ENCODE results near the gene SAP25.
"Not testable (repeated sequence)": the region's sequence is repeated elsewhere in the genome, so short reads cannot be mapped to it uniquely, and the experiment has no call there.

SAP25 gene

DNA sequence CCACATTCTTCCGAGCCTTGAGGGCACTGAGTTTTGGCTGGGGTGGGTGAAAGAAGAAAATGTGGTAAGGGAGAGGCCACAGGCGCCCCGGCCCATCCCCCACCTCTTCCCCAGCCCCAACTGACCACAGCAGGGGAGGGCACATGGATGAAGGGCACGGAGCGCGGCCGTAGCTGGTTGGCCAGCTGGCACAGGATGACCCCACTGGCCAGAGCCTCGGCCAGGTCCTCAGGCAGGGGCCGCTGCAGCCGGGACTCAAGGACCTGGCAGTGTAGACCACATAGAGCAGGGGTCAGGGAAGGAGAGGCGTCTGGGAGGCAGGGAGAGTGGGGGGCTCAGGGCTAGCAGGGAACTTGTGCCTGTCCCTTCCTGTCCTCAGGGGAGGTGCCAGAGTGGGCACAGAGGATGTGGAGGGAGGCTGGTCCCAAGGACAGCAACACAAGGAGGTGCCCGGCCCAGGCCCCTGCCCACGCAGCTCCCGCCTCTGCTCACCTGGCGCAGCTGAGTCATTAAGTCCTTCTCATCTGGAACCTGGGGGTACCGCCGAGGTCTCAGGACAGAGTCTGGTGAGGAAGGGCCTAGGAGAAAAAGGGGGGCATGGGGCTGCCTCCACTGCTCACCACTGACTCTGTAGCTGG is 2.2 kb upstream of the SAP25 start:
- no peak for DNase-seq (ENCODE audit: low read depth)

DNA sequence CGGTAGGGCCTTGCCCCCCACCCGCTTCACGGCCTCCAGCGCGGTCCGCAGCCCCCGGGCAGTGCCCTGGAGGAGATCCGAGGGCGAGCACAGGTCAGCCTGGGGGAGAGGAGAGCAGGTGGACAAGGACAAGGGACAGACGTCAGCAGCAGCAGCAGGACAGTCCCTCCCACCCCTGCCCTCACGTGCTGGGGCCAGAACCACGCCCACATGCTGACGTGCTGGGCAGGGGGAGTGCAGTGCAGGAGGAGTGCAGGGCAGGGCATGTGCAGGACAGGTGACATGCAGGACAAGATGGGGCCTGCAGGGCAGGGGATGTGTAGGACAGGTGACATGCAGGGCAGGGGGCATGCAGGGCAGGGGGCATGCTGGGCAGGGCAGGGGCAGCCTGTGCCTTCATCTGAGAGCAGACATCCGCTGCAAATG is 1.5 kb upstream of the SAP25 start:
- DNase-seq (ENCODE audit: low read depth), result no peak

DNA sequence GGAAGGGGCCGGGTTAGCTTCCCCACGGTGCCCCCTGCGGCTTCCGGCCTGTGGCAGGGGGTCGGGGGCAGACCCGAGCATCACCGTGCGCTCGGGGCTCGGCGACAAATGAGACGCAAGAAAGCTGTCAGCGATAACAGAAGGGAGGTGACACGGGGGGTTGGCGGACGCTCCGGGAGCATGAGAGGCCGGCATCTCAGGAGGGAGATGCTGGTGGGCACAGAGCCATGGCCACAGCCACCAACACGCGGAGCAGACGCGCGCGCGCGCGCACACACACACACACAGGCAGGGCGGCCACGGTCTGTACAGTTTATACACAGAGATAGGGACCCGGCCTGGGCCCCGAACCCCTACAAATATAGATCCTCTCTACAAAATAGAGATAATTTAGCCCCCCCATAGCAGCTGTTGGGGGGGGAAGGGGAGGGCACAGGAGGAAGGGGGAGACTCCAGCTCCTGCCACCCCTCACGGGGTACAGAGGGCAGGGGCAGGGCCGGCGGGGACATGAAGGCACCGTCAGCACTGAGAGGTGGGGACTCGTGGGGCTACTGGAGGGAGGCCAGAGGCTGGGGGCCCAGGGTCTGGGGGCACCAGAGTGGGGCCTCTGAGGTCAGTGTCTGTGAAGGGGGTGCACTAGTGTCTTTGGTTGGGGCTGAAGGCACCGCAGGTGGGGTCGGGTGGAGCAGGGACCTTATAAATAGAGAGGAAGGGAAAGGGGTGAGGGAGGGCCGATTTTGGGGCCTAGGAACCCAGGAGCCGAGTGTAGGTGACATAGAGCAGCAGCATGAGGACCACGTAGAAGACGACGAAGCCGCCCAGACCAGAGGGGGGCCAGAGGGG is 884 bp upstream of the SAP25 start:
- DNase-seq (ENCODE audit: low read depth), result no peak

DNA sequence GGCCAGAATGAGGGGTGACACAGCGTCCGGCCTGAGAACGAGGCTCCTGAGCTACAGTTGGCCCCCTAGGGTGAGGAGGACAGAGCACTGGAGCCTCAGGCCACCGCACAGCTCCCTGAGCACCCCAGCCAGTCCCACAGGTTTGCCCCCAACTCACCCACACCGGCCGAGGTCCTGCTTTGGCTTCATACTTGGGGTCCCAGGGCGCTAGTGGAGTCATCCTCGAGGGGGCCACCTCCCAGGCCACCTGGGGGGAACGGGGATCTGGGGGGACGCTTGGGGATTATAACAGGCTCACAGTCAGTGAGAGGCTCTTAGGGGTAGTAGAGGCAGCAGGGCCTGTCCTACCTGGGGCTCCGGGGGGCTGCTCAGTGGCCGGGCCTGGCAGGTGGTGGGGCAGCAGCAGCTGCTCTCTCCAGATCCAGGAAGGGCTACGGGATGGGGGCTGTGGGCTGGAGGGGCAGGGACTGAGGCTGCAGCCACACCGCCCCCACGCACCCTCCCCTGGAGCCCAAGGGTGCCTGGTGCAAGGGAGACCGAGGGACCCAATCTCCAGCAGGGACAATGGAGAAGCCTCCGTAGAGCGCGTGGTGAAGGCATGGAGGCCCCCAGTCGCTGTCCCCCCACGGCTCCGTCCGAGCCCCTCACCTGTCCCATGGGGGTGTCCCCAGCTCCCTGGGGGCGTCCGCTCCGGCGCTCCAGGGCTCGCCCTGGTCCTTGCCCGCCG is 588 bp downstream of the SAP25 start:
- DNase-seq (ENCODE audit: low read depth), result no peak

DNA sequence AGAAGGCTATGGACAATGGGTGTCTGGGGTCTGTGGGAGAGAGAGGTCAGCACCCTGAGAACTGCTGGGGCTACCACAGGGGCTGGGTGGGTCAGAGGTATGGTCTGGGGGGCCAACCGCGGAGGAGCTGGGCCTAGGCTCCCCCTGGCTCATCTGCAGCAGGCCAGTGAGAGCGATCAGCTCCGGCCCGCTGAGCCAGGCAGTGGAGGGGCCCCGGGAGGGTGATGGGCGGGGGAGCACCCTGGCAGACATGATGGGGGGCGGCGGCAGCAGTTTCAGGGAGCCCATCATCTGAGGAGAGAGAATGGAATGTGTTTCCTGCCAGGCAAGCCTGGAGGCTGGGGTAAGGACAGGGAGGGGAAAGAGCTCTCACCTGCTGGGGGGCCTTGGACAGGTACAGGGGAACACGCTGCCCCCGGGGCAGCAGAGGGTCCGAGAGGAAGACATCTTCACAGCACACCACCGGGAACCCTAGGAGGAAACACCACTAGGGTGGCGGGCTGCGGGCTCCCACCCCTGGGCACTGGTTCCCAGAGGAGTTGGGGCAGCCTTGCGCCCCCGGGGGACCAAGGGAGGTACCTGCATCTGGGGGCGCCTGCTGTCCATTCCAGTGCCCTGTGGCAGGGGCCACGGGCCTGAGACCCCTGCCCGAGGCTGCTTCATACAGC is 1.3 kb downstream of the SAP25 start:
- DNase-seq (ENCODE audit: low read depth), result no peak

DNA sequence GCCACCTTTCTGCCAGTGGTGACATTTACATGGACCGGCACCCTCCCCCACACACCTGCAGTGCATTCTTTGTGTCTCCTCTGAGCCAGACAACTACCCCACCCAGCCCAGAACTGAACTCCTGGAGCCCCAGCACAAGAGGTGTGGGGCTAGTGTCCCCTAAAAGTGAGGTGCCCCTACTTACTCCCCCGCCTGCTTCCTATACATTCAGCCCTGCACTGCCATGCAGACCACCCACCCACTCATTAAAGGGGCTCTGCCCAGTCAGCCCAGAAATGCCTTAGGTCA is 1.9 kb downstream of the SAP25 start:
- no peak for DNase-seq (ENCODE audit: low read depth)

DNA sequence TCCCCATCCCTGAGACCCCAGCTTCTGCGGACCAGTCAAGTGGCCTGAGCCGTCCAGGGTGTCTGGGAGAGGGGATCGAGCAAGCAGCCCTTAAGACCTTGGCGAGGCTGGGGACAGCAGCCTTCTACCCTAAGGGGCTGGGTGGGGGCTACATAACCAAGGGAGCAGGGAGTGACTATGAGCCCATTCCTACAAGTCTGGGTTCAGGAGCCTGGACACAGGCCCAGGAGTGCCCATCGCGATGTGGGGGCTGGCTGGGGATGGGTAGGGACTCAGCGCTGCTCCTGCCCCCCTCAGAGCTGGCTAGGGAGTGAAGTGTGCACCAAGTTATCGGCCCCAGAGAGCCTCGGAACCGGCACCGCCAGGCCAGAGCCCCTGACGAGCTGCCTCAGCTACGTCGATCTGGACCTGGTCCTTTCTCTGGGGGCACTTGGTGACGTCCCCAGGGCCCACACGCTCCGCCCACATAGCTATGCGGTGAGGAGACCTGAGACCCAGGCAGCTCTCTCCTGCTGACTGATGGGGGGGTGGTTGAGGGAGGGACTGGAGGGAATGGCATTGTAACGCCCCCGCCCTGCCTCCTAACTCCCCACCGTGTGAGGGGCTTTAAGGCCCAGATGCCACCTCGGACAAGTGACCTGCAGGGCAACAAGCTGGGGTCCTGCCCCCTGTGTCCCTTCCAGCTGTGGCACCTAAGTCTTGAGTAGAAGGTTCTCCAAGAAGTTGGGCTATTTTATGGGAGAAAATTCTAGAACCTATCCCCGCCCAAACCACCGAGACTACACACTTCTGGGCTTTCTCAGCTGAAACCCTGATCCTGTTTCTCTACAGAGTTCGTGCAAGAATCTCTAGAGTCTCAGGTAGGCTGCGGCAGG is 2.5 kb downstream of the SAP25 start:
- no peak for DNase-seq (ENCODE audit: low read depth)

DNA sequence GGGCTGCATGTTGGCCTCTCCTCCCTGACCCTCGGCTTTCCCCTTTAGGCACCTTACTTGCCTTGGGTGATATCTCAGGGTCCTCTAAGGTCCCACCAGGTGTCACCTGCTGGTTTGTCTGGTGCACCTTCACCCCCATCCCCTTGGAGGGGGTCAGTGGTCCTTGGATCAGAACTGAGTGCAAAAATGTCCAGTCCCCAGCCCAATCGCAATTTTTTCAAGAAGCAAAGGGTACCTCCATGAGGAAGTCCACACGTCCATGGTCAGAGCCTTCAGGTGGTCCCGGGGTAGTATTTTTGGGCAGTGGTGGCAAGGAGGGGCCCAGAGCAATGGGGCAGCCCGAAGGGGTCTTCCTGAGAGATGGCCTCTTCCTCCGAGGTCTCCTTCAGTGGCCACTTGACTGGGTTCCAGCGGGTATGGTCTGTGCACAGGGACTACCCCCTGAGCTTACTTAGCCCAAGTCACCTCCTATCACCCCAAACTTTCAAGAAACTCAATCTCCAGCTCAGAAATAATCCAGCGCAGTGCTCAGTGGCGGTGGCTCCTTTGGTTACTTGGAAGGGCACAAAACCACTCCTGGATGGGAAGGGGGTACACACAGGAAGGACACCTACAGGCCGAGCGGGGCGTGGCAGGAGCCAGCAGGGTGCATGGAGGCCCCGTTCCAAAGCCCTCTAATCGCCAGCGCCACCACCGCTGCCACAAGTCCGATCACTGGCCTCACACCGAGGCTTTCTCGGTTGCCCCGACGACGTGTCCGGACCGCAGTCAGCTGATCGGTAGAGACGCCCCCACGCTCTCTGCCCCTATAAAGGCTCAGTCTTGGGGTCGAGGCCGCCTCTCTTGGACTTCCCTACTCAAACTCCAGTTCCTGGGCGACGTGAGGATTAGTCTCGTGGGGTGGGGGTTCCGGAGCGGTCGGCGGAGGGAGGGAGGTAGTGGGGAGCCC is 4.5 kb downstream of the SAP25 start:
- no peak for DNase-seq (ENCODE audit: low read depth)

DNA sequence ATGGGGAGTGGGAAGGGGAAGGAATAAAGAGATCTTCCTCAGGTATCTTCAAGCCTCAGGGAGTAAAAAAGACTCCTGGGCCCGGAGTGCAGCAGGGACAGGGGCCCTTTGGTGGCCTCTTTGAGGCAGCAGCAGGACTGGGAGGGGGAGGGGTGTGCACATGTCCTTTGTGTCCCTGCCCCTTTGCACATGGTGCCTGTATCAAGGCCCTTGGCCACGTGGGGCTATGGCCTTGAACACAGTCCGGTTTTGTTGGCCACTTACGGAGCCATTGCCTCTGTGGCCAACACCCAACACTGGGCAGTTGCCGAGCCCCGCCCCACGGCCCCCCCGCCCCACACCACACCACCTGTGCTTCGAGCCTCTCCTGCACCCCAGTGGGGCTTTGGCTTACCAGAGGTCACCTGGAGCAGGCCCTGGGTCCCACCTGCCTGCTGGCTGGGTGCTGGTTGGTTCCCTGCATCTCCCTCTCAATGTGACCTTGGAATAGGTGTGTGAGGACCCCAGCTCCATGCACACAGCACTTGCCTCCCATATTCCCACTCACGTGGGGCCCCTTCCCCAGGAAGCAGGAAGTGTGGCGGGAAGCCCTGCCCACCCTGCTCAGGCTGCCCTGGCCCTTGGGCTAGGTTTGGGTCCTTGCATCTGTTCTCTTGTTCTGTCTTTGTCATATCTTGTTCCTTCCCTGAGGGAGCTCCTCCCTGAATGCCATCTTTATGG is 5.4 kb downstream of the SAP25 start:
- DNase-seq (ENCODE audit: low read depth), result no peak

DNA sequence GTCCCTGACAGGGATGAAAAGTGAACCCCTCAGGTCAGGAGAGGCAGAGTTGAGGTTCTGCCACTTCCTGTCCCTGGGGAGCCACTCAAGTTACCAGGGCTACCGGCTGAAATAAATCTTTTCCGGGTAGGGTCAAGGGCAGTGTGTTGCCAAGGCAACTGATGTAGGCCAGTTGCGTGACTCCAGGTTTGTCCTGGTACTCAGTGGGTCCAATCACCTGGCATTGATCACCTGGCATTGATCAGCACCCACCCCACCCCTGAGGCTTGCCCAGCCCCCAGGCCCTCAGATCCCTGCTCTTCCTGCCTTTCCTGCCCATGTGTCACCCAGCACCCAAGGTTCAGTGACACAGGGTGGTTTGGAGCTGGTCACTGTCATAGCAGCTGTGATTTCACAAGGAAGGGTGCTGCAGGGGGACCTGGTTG is 5.9 kb downstream of the SAP25 start:
- DNase-seq (ENCODE audit: low read depth), result no peak

DNA sequence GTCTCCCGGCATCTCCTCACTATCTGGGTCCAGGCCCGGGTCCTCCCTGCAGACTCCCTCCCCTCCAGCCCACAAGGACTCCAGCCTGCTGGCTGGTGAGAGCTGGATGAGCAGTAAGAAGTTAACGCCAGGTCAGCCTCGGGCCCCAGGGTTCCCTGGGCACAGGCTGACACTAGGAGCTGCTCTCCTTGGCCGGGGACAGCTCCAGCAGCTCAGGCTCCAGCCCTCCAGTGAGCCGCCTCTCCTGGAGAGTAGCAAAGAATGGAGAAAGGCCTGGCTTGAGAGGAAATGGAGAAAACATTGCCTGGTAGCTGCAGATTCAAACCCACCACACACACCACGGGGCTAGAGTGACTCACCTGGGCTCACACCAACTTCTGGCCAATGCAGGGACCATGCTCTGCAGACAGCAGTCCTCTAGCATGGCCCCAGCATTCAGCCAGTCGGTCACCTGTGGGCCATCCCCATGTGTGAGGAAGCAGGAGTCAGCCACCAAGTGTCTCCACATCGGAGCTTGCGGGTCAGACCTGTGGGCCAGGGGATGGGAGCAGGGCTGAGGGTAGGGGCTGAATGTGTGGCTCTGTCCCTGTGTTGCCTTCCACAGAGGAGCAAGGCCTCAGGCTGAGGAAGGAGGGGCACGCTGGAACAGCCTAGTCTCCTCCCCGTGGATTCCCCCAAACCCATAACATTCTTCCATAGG is 6.5 kb downstream of the SAP25 start:
- no peak for DNase-seq (ENCODE audit: low read depth)

DNA sequence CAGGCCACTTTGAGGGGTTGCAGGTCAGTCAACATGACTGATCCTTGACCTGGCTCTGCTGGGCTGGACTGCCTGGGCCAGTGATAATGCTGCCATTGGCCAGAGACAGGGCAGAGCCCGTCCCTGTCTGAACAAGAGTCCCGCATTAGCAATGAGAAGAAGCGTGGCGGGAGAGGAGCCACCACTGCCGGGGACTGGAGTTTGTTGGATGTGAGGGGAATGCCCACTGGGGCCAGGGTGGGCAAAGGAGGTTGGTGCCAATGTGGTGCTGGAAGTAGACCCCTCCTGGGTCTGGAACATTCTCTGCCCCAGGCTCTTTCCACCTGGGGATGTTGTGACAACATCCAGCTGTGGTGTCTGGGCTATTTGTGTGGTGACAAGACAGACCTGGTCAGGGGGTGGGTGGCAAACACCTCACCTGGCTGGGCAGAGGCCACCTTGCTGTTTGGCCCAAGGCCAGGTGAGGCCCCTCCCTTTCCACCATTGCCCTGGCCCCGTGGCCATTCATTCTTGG is 7.6 kb downstream of the SAP25 start:
- DNase-seq (ENCODE audit: low read depth), result no peak

DNA sequence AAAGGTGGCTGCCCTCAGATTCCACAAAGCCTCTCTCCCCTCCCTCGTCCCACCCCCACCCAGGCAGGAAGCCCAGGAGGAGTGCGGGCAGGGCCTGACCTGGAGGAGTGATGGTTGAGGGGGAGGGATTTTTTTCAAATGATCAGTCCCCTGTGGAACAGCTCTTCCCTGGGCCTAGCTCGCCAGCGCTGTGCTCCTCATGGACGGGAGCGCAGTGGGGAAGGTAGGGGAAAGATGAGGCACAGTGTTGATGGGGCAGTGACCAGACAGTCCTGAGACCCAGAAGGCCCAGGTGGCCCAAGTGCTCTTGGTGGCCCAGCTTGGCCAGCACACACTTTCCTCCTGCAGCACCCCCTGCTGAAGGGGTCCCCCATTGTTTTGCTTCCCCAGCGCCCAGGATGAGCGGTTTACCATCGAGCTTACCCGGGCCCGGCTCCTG is 8.5 kb downstream of the SAP25 start:
- DNase-seq (ENCODE audit: low read depth), result no peak

DNA sequence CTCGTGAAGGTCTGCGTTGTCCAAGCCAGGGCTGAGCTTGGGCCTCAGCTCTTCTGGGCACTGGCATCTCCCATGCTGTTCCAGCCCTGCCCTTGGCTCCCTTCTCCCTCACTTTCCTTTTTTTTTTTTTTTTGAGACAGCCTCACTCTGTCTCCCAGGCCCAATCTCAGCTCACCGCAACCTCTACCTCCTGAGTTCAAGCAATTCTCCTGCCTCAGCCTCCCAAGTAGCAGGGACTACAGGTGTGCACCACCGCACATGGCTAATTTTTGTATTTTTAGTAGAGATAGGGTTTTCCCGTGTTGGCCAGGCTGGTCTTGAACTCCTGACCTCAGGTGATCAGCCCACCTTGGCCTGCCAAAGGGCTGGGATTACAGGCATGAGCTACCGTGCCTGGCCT is 9.3 kb downstream of the SAP25 start:
- DNase-seq (ENCODE audit: low read depth), result not testable (repeated sequence)

DNA sequence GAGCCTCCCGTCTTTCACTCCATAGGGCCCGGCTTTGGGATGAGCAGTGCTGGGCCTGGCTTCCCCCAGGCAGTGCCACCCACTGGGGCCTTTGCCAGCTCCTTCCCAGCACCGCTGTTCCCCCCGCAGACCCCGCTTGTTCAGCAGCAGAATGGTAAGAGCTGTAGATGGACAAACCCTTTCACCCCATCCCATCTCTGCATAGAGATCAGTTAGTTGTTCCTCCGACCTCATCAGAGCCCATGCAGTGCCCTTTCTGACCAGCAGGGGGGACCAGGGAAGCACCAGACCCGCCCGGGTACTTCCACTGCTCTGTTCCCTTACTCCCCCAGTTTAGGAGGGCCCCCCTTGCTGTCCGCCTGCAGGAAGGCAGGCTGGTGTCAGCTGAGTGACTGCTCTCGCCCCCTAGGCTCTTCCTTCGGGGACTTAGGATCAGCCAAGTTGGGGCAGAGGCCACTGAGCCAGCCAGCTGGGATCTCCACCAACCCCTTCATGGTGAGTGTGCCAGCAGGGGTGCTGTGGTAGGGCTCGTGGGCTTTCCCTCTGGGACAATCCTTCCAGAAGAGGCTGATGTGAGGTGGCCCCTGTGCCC is 9.8 kb downstream of the SAP25 start:
- peak; percentile 65 for DNase-seq (ENCODE audit: low read depth)

DNA sequence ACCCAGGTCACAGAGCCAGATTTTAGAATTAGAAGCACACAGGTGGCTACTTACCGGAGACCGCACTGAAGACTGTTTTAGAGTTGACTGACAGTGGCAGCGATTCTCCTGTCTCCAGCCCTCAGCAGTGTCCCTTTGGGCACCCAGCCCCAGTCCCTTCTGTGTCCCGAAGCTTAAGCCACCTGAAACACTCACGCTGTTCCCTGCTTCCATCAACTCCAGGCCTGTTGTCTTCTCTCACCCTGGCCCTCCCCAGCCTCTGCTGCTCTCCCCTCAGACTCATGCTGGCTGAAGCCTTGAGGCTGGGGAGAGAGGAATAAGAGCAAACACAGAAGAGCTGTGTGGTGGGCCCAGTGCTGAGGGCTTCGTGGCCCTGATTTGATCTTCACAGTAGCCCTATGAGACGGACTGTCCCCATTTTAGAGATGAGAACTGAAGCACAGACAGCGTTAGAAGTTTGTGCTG is 10.6 kb downstream of the SAP25 start:
- DNase-seq (ENCODE audit: low read depth), result no peak

DNA sequence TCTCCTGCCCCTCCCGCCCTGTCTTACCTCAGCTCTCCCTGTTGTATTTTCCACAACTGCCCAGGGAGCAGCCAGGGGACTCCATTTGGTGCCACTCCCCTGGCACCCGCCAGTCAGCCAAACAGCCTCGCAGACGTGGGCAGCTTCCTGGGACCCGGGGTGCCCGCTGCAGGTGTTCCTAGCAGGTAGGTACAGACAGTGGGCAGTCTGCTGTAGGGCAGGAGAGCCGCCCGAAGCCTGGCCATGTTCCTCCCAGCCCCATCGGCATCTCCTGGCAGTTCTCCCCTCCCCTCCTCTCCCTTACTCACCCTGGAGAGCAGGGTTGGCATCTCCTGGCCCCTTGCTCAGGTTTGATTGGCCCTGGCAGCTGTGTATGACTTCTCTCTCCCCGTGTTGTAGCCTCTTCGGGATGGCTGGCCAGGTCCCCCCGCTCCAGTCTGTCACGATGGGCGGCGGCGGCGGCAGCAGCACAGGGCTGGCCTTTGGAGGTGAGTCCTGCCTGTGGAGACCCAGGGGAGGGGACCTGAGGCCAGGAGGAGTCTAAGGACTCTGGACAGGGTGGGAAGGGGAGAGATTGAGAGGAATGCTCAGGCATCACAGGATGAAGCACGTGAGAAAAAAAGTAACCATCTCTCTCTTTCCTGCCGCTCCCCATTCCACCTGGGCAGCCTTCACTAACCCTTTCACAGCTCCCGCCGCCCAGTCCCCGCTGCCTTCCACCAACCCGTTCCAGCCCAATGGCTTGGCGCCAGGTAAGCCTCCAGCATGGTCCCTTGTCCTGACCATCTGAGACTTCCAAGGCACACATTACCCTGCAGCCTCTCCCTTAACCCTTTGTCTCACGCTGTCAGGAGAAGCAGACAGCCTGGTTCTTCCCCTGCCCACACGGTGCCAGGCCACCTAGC is 11.3 kb downstream of the SAP25 start:
- no peak for DNase-seq (ENCODE audit: low read depth)
